GM21825 (cell line): Measurements from ENCODE around the gene CDH8.

Source experiments
- ATAC-seq: cut with Tn5 transposase; IDR thresholded peaks from one replicate; pipeline ENCODE4 v1.9.1; 2021; ENCODE audit warnings: mild to moderate bottlenecking, moderate library complexity; ENCODE audit not compliant: unreplicated experiment

Gene CDH8

GRCh38 chr16:62033065-62033464 is 3.2 kb downstream of the CDH8 start:
- ATAC-seq, result no peak

- no peak for ATAC-seq
Measured at GRCh38 chr16:62029947-62030346, 6.3 kb downstream of the CDH8 start.

- no peak for ATAC-seq
Measured at GRCh38 chr16:62022688-62023087, 13.6 kb downstream of the CDH8 start.

- no peak for ATAC-seq
Measured at GRCh38 chr16:62021161-62021581, 15.1 kb downstream of the CDH8 start.

GRCh38 chr16:62020681-62021080 is 15.6 kb downstream of the CDH8 start:
- ATAC-seq, result no peak

- no peak for ATAC-seq
Measured at GRCh38 chr16:62019851-62020250, 16.4 kb downstream of the CDH8 start.

GRCh38 chr16:62018301-62019060 is 17.8 kb downstream of the CDH8 start:
- no peak for ATAC-seq

GRCh38 chr16:62014319-62014923 is 21.8 kb downstream of the CDH8 start:
- ATAC-seq, result no peak

- no peak for ATAC-seq
Measured at GRCh38 chr16:62010186-62010585, 26.1 kb downstream of the CDH8 start.

GRCh38 chr16:61998460-61998859 is 37.8 kb downstream of the CDH8 start:
- ATAC-seq, result no peak

- no peak for ATAC-seq
Measured at GRCh38 chr16:61993108-61993507, 43.1 kb downstream of the CDH8 start.

- ATAC-seq, result no peak
Measured at GRCh38 chr16:61987474-61988012, 48.7 kb downstream of the CDH8 start.

GRCh38 chr16:61969077-61969382 is 67.2 kb downstream of the CDH8 start:
- no peak for ATAC-seq

GRCh38 chr16:61968242-61969076 is 67.8 kb downstream of the CDH8 start:
- no peak for ATAC-seq

GRCh38 chr16:61957075-61957855 is 79.0 kb downstream of the CDH8 start:
- no peak for ATAC-seq

- no peak for ATAC-seq
Measured at GRCh38 chr16:61952841-61953240, 83.4 kb downstream of the CDH8 start.

- no peak for ATAC-seq
Measured at GRCh38 chr16:61948414-61948813, 87.8 kb downstream of the CDH8 start.

GRCh38 chr16:61946019-61946418 is 90.2 kb downstream of the CDH8 start:
- no peak for ATAC-seq

- ATAC-seq, result no peak
Measured at GRCh38 chr16:61945511-61945910, 90.7 kb downstream of the CDH8 start.

GRCh38 chr16:61944004-61944403 is 92.2 kb downstream of the CDH8 start:
- no peak for ATAC-seq

GRCh38 chr16:61940611-61941010 is 95.6 kb downstream of the CDH8 start:
- no peak for ATAC-seq
